Activated CD8-positive, alpha-beta memory T cell treated with anti-CD3 and anti-CD28 coated beads, Interleukin-2, amount 50 U/mL, for 1 hour (primary cell): ENCODE measurements around the gene DLG1.

Source experiments
- DNase-seq: peaks from one replicate; pipeline ENCODE4 v3.0.0-alpha.2; 2020; ENCODE audit errors: extremely low read depth

DLG1 gene

DNA sequence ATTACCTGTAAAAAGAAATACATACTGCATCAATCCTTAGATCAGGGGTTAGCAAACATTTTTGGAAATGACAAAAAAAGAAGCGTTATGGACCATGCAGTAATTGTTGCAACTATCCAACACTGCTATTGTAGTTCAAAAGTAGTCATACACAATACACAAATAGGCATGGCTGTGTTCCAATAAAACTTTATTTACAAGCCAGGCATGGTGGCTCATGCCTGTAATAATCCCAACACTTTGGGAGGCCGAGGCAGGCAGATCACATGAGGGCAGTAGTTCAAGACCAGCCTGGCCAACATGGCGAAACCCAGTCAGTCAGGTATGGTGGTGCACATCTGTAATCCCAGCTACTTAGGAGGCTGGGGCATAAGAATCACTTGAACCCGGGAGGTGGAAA is 124.8 kb downstream of the DLG1 start:
- no peak for DNase-seq

DNA sequence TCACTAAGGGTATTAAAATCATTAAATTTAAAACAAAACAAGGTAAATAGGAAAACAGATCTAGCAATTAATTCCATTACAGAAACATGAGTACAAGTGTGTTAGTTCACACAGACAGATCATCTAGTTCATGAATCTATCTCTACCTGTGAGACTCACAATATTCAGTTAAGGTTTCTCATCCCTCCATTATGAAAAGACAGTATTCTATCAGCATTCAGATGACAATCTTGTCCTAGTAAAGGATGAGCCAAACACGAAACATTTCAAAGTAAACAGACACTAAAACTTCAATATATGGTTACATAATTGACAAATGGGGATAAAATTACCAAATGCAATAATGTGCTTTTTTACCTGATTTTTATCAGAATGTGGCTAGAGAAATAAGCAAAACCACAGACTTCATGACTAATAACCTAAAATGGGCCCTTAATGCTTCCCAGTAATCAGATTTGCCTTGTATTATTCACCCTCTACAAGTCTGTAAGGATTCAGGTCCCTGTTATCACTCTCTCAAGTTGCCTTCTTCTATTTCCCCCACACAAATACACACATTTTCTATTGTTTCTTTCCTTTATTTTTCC is 126.8 kb downstream of the DLG1 start:
- DNase-seq: no peak

DNA sequence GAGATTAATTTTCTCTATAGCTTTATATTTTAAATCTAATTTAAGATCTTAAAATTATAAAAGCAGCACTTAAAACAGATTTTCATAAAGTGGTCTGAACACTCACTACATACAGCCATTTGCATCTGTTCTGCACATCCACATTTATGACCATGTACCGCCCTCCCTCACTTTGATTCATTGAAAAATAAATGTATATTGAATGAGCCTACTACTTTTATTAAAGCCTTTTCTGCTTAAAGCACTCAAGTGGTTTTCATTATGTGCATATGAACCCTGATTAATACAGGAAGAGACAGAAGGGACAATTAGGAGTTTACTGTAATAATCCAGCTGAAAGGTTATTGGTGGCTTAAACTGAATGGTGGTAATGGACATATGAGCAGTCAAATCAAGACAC is 129.4 kb downstream of the DLG1 start:
- DNase-seq: no peak

DNA sequence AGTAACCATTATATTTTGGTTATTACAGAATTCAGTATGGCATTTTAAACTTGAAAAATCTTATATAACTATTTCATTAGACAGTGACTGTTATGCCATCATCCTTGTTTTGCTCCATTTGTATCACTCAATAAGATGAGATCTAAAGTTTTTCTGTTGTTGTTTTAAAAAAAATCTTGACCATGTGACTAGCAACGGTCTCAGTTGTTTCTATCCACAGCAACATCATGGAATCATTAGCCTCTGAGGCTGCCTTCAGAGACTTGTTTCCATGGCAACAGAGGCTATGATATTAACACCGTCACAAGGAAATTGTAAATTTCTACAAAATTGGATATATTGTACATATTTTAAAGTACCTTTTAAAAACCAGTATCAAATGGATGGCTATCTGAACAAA is 129.8 kb downstream of the DLG1 start:
- DNase-seq: no peak

DNA sequence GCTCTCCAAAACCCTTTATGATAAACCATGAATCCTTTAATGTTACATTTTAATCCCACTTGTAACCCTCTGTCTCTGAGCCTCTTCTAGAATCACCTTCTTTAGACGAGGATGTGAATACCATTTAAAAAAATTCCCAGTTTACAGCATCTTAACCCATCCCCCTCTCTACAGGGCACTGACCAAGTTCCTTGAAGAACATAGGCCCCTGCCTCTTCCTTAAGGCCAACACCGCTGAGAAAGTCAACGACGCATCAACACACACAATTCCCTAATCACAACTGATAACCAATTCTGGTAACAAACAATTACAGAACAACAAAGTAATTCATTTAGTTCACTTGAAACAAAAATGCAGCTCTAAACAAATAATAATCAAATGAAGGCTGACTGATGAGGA is 130.3 kb downstream of the DLG1 start:
- DNase-seq: no peak

- no peak for DNase-seq
These were observed 130.9 kb downstream of the DLG1 start for GRCh38 chr3:197167549-197167948.

DNA sequence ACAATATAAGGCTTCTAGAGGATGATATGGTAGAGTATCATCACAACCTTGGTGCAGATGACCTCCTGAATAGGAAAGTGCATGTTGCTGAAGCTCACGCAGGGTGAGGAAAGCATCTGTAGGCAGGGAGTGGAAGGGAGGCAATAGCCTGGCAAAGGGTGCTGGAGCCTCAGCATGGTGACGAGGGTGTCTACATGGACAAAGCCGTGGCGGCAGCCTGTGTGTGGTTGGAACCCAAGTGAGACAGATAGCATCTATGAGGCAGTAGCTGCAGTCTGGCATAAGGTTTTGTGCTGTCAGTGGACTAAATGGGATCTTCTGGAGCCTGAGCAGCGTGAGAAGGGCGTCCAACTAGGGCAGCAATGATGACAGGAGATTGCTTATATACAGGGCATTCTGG is 132.5 kb downstream of the DLG1 start:
- DNase-seq: no peak

DNA sequence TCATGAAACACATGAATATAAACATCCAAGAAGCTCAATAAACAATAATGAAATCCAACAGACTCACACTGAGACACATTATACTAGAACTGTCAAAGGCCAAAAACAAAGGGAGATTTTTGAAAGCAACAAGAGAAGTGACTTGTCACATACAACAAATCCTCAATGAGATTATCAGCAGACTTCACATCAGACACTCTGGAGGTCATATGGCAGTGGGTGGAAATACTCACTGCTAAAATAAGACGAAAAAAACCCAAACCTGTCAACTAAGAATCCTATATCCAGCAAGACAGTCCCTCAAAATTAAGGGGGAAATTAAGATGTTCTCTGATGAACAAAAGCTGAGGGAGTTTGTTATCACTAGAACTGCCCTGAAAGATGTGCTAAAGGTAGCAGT is 143.4 kb downstream of the DLG1 start:
- no peak for DNase-seq

GRCh38 chr3:197151580-197151979 is 146.8 kb downstream of the DLG1 start:
- no peak for DNase-seq

GRCh38 chr3:197149528-197149927 is 148.9 kb downstream of the DLG1 start:
- DNase-seq: no peak

GRCh38 chr3:197144188-197144587 is 154.2 kb downstream of the DLG1 start:
- DNase-seq: no peak

DNA sequence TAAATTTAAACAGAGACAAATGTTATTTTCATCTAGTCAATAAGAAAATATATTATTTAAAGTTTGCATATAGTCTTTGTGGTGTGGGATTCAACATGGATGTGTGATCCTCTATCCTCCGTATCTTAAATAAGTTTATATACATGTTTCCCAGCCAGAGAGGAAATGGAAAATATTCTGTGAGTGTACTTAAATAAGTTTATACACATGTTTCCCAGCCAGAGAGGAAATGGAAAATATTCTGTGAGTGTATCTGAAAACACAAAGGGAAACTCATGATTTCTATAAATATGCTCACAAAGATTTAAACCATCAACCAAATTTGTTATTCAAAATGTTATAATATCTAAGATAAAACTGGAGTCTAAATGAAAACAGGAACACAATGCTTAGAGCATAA is 158.8 kb downstream of the DLG1 start:
- no peak for DNase-seq

DNA sequence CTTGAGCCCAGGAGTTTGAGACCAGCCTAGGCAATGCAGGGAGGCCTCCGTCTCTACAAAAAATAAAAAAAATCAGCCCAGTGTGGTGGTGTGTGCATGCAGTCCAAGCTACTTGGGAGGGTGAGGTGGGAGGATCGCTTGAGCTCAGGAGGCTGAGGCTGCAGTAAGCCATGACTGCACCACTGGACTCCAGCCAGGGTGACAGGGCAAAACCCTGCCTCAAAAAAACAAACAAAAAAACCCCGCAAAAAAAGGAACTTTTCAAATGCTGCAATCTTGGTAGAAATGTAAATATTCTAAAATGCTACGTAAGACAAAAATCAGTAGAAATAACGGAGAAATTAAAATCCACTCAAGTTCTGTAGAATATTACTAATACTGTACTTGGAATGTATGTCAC is 160.7 kb downstream of the DLG1 start:
- no peak for DNase-seq

DNA sequence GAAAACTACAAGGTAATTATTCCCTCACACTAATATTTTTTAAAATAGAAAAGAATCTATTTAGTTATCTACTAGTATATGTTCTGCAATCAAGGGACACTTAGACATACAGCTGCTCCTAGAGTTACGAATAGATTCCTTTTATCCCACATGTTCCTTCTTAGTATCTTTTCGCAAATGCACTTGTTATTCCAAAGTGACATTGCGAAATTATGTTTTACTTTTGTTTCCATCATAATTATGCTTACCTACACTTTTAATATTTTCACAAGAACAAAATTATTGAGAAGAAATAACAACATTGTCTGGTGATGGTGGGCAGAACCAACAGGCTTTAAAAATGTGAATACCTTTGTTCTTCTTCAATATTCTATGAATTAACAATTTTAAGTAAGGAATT is 161.7 kb downstream of the DLG1 start:
- DNase-seq: no peak

DNA sequence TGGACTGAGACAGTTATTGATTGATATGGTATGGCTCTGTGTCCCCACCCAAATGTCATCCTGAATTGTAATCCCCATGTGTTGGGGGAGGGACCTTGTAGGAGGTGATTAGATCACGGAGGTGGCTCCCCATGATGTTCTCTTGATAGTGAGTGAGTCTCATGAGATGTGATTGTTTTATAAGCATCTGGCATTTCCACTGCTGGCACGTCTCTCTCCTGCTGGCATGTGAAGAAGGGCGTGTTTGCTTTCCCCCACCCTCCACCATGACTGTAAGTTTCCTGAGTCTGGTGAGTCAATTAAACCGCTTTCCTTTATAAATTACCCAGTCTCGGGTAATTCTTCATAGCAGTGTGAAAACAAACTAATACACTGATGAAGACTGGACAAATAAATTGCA is 163.2 kb downstream of the DLG1 start:
- DNase-seq: no peak

GRCh38 chr3:197132916-197133530 is 165.4 kb downstream of the DLG1 start:
- no peak for DNase-seq

DNA sequence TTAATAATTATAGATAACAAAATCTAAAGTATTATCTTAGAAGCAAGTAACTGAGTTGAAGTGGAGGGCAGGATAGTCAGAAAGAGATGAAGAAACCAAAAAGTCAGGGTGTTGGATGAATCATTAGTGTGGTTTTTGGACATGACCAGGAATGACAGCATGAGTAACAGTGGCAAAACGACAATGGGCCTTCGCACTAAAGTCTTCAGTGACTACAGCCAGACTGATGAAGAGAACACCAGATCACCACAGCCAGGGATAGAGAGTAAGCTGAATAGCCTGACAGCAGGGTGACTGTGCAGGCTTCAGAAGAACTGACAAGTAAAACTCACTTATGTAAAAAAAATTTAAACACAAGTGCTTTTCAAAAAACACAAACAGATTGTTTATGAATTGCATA is 172.8 kb downstream of the DLG1 start:
- DNase-seq: no peak

DNA sequence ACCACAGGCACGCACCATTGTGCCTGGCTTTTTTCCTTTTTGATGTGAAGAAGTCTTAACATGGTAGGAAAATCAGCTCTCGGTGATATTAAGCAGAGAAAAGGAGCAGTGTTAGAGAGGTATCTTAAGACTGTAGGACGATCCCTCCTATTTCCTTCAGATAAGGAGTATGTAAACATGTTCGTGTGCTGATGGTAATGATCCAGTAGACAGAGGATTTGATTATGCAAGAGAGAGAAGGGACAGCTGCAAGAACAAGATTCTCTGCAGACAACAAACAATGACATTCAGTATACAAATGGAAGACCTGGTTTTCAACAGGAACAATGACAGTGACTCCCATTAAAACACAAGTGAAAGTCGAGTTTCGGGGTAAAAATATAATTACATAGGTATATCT is 173.7 kb downstream of the DLG1 start:
- DNase-seq: no peak

DNA sequence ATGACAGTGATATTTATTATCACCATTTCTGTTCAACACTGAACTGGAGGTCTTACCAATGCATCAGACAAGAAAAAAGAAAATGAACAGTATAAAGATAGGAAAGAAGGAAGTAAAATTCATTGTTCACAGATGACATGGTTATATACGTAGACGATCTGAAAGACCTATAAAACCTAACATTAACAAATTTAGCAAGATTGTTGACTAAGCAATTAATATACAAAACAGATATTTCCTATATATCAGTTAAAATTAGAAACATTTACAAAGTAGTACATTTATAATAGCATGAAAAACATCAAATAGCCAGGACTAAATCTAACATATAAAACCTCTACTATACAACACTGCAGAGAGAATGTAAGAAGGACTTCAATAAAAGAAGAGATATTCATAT is 176.0 kb downstream of the DLG1 start:
- no peak for DNase-seq

- no peak for DNase-seq
These were observed 181.3 kb downstream of the DLG1 start for GRCh38 chr3:197117114-197117513.

DNA sequence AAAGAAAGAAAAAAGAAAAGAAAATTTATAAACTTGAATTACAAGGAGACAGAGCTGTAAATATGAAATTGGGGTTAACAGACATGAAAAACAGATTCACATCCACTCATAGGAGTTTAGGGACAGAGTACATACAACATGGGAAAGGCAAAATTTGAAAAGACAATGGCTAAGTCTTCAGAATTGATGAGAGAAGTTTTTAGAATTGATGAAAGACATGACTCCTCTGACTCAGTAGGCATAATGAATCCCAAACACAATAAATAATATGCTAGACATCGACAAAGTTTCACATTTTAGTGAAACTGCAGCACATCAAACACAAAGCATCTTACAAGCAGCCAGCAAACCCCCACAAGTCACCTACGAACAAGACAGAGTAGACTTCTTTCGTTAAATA is 184.4 kb downstream of the DLG1 start:
- DNase-seq: no peak

GRCh38 chr3:197111685-197112084 is 186.7 kb downstream of the DLG1 start:
- DNase-seq: no peak

DNA sequence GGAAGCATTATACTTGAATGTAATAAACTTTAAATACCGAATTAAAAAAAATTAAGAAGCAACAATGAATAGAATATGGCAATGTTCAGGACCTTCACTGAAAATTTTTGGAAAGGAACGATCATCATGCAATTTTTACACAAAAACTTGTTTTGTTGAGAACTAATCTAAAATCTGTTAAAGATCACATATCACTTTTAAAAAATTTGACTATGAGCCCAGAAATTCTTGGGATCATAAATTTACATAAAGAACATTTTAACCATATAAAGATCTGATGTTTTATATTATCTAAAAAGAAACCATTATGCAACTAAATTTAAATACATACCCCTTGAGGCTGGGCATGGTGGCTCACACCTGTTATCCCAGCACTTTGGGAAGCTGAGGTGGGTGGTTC is 192.6 kb downstream of the DLG1 start:
- no peak for DNase-seq

DNA sequence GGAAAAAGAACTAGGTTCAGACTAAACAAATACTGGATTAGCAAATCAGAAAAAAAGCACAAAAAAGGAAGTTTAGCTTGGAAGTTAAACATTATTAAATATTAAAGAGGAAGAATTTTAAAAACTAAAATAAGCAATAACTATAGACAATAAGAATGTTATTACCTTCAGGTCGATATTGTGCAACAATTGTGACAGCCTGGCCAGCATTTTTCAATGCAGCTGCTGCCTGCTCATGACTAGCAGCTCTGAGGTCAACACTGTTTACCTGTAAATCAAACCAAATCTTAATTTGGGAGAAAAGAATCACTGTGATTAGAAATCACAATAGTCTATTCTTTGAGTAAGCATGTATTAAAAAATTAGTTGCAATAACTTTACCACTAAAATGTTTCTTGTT is 193.7 kb downstream of the DLG1 start:
- DNase-seq: no peak
